Measurements from ENCODE around the gene COX10.
"Not testable (repeated sequence)": the region's sequence is repeated elsewhere in the genome, so short reads cannot be mapped to it uniquely, and the experiment has no call there.

COX10 gene

GRCh38 chr17:14125518-14126137 is 56.3 kb downstream of the COX10 start:
- DNase-seq, result no peak

- no peak for DNase-seq
Measured at GRCh38 chr17:14133104-14133503, 63.8 kb downstream of the COX10 start.

- no peak for DNase-seq
Measured at GRCh38 chr17:14134456-14134855, 65.2 kb downstream of the COX10 start.

GRCh38 chr17:14135906-14136590 is 66.7 kb downstream of the COX10 start:
- no peak for DNase-seq

- no peak for DNase-seq
Measured at GRCh38 chr17:14138649-14139048, 69.3 kb downstream of the COX10 start.

- no peak for DNase-seq
Measured at GRCh38 chr17:14143688-14144087, 74.4 kb downstream of the COX10 start.

- no peak for DNase-seq
Measured at GRCh38 chr17:14144508-14144907, 75.2 kb downstream of the COX10 start.

- DNase-seq, result no peak
Measured at GRCh38 chr17:14149751-14150150, 80.4 kb downstream of the COX10 start.

- DNase-seq, result no peak
Measured at GRCh38 chr17:14150619-14151018, 81.3 kb downstream of the COX10 start.

GRCh38 chr17:14152721-14153120 is 83.4 kb downstream of the COX10 start:
- DNase-seq, result no peak

- no peak for DNase-seq
Measured at GRCh38 chr17:14153374-14153773, 84.1 kb downstream of the COX10 start.

- no peak for DNase-seq
Measured at GRCh38 chr17:14156689-14157088, 87.4 kb downstream of the COX10 start.

GRCh38 chr17:14157822-14158221 is 88.5 kb downstream of the COX10 start:
- DNase-seq, result no peak

GRCh38 chr17:14158707-14159106 is 89.4 kb downstream of the COX10 start:
- DNase-seq, result no peak

GRCh38 chr17:14161419-14161818 is 92.1 kb downstream of the COX10 start:
- no peak for DNase-seq

- DNase-seq, result no peak
Measured at GRCh38 chr17:14165616-14166015, 96.3 kb downstream of the COX10 start.

GRCh38 chr17:14167831-14168230 is 98.5 kb downstream of the COX10 start:
- not testable (repeated sequence) for DNase-seq

- no peak for DNase-seq
Measured at GRCh38 chr17:14168582-14168981, 99.3 kb downstream of the COX10 start.

GRCh38 chr17:14169287-14169686 is 100.0 kb downstream of the COX10 start:
- no peak for DNase-seq

GRCh38 chr17:14169901-14170300 is 100.6 kb downstream of the COX10 start:
- DNase-seq, result no peak

- DNase-seq, result not testable (repeated sequence)
Measured at GRCh38 chr17:14176989-14177388, 107.7 kb downstream of the COX10 start.

GRCh38 chr17:14177801-14178200 is 108.5 kb downstream of the COX10 start:
- not testable (repeated sequence) for DNase-seq

GRCh38 chr17:14179951-14180350 is 110.6 kb downstream of the COX10 start:
- DNase-seq, result not testable (repeated sequence)

- not testable (repeated sequence) for DNase-seq
Measured at GRCh38 chr17:14182084-14182483, 112.8 kb downstream of the COX10 start.

- not testable (repeated sequence) for DNase-seq
Measured at GRCh38 chr17:14184536-14184935, 115.2 kb downstream of the COX10 start.
